ENCODE data around the gene ATP10B. TPM values are rescaled to one million over a fixed set of nuclear protein-coding genes. Genes with fewer than 3 reads are reported as not detected.

ATP10B gene
- total and polyA plus RNA-seq, 2 experiments from 2014 or later, result 2.7 to 5.1 TPM

GRCh38 chr5:160614136-160614535 is 237.9 kb downstream of the ATP10B start:
- TF ChIP-seq CTCF (IDR thresholded peaks at IDR 0.05; ENCODE audit: poor library complexity) (no peak), EZH2phosphoT487 (IDR thresholded peaks at IDR 0.05; ENCODE audit: low read depth, severe bottlenecking, unreplicated experiment) (no peak), EZH2 (IDR thresholded peaks at IDR 0.05; ENCODE audit: borderline replicate concordance) (no peak)
- H3K27me3 ChIP-seq, result no peaks in the 10 kb centered on the region
- H3K9me2 ChIP-seq (replicated peaks; ENCODE audit: insufficient read depth), result no peaks in the 10 kb centered on the region
- no peak overlapping the region for H3K27ac ChIP-seq
- H3K4me3 ChIP-seq, result no peak overlapping the region
- no peak for DNase-seq (ENCODE audit: low spot score)
- H3K36me3 ChIP-seq (replicated peaks; ENCODE audit: insufficient read depth, low read depth), result no peaks in the 10 kb centered on the region
- no peaks in the 10 kb centered on the region for H4K20me1 ChIP-seq (ENCODE audit: insufficient read depth, poor library complexity, severe bottlenecking)
- no peaks in the 10 kb centered on the region for H3K79me2 ChIP-seq
- no peaks in the 10 kb centered on the region for H3K9me3 ChIP-seq (ENCODE audit: low read depth)
- H3K4me2 ChIP-seq, result no peak overlapping the region
- H3K4me1 ChIP-seq (ENCODE audit: insufficient read depth), result no peaks in the 10 kb centered on the region
- no peak overlapping the region for H2AFZ ChIP-seq
- 87% methylated on average over 3 of the region's 3 CpGs for WGBS (ENCODE audit: low lambda C conversion rate, missing lambda C conversion rate)

- no peaks in the 10 kb centered on the region for H3K27me3 ChIP-seq
- no peaks in the 10 kb centered on the region for H3K9me3 ChIP-seq (ENCODE audit: low read depth)
- H4K20me1 ChIP-seq (ENCODE audit: insufficient read depth, poor library complexity, severe bottlenecking), result no peaks in the 10 kb centered on the region
- TF ChIP-seq CTCF (IDR thresholded peaks at IDR 0.05; ENCODE audit: poor library complexity), result no peak
- TF ChIP-seq EZH2phosphoT487 (IDR thresholded peaks at IDR 0.05; ENCODE audit: low read depth, severe bottlenecking, unreplicated experiment), result no peak
- TF ChIP-seq EZH2 (IDR thresholded peaks at IDR 0.05; ENCODE audit: borderline replicate concordance), result no peak
- no peak overlapping the region for H3K4me3 ChIP-seq
- H3K4me2 ChIP-seq, result no peak overlapping the region
- WGBS (ENCODE audit: low lambda C conversion rate, missing lambda C conversion rate), result 83% methylated on average over 2 of the region's 2 CpGs
- H2AFZ ChIP-seq, result no peak overlapping the region
- H3K9me2 ChIP-seq (replicated peaks; ENCODE audit: insufficient read depth), result no peaks in the 10 kb centered on the region
- no peaks in the 10 kb centered on the region for H3K36me3 ChIP-seq (replicated peaks; ENCODE audit: insufficient read depth, low read depth)
- DNase-seq (ENCODE audit: low spot score), result no peak
- H3K79me2 ChIP-seq, result no peaks in the 10 kb centered on the region
- no peak overlapping the region for H3K27ac ChIP-seq
- H3K4me1 ChIP-seq (ENCODE audit: insufficient read depth), result no peaks in the 10 kb centered on the region
These were observed 246.7 kb downstream of the ATP10B start for GRCh38 chr5:160605266-160605665.

- H2AFZ ChIP-seq, result no peak overlapping the region
- no peaks in the 10 kb centered on the region for H3K9me2 ChIP-seq (replicated peaks; ENCODE audit: insufficient read depth)
- no peaks in the 10 kb centered on the region for H3K9me3 ChIP-seq (ENCODE audit: low read depth)
- no peak for TF ChIP-seq EZH2 (IDR thresholded peaks at IDR 0.05; ENCODE audit: borderline replicate concordance)
- no peak for TF ChIP-seq CTCF (IDR thresholded peaks at IDR 0.05; ENCODE audit: poor library complexity)
- no peak for TF ChIP-seq EZH2phosphoT487 (IDR thresholded peaks at IDR 0.05; ENCODE audit: low read depth, severe bottlenecking, unreplicated experiment)
- no peaks in the 10 kb centered on the region for H3K79me2 ChIP-seq
- no peak overlapping the region for H3K4me2 ChIP-seq
- H3K4me3 ChIP-seq, result no peak overlapping the region
- no peaks in the 10 kb centered on the region for H4K20me1 ChIP-seq (ENCODE audit: insufficient read depth, poor library complexity, severe bottlenecking)
- no peak overlapping the region for H3K27ac ChIP-seq
- H3K27me3 ChIP-seq, result no peaks in the 10 kb centered on the region
- no peaks in the 10 kb centered on the region for H3K4me1 ChIP-seq (ENCODE audit: insufficient read depth)
- no peak for DNase-seq (ENCODE audit: low spot score)
- no peaks in the 10 kb centered on the region for H3K36me3 ChIP-seq (replicated peaks; ENCODE audit: insufficient read depth, low read depth)
- 82% methylated on average over 4 of the region's 4 CpGs for WGBS (ENCODE audit: low lambda C conversion rate, missing lambda C conversion rate)
These were observed 247.5 kb downstream of the ATP10B start for GRCh38 chr5:160604484-160604883.

GRCh38 chr5:160602744-160603143 is 249.3 kb downstream of the ATP10B start:
- no peak for DNase-seq (ENCODE audit: low spot score)
- Histone ChIP-seq H3K4me3 (no peak overlapping the region), H3K9me2 (replicated peaks; ENCODE audit: insufficient read depth) (no peaks in the 10 kb centered on the region), H2AFZ (no peak overlapping the region), H3K4me1 (ENCODE audit: insufficient read depth) (no peaks in the 10 kb centered on the region), H3K36me3 (replicated peaks; ENCODE audit: insufficient read depth, low read depth) (no peaks in the 10 kb centered on the region), H4K20me1 (ENCODE audit: insufficient read depth, poor library complexity, severe bottlenecking) (no peaks in the 10 kb centered on the region), H3K27me3 (no peaks in the 10 kb centered on the region), H3K27ac (no peak overlapping the region), H3K9me3 (ENCODE audit: low read depth) (no peaks in the 10 kb centered on the region), H3K79me2 (no peaks in the 10 kb centered on the region), H3K4me2 (no peak overlapping the region)
- WGBS (ENCODE audit: low lambda C conversion rate, missing lambda C conversion rate), result 94% methylated on average over 4 of the region's 4 CpGs
- TF ChIP-seq CTCF (IDR thresholded peaks at IDR 0.05; ENCODE audit: poor library complexity) (no peak), EZH2 (IDR thresholded peaks at IDR 0.05; ENCODE audit: borderline replicate concordance) (no peak), EZH2phosphoT487 (IDR thresholded peaks at IDR 0.05; ENCODE audit: low read depth, severe bottlenecking, unreplicated experiment) (no peak)

All from hepatocyte (in vitro differentiated cells).